Measurements from ENCODE around the gene ACE. TPM values are rescaled to one million over a fixed set of nuclear protein-coding genes. Genes with fewer than 3 reads are reported as not detected.
A peak's percentile ranks its signal among the peaks of the same experiment; 100 is the strongest.

ACE gene
- 0.22 TPM in 1 of 2 replicates, not detected in the other for total RNA-seq (ENCODE audit: low replicate concordance)

DNA sequence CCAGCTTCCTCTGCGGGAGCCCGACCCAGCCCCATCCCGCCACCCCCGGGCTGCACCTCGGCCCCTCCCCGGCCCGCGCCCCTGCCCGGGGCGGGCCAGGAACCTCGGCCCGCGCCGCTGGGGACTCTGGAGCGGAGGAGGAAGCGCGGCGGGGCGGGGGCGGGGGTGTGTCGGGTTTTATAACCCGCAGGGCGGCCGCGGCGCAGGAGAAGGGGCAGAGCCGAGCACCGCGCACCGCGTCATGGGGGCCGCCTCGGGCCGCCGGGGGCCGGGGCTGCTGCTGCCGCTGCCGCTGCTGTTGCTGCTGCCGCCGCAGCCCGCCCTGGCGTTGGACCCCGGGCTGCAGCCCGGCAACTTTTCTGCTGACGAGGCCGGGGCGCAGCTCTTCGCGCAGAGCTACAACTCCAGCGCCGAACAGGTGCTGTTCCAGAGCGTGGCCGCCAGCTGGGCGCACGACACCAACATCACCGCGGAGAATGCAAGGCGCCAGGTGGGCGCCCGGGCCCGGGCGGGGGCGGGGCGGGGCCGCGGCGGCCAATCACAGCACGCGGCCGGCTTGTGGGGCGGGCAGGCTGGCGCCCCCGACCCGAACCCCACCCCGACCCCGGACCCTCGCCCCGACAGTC, at the start of gene ACE:
Gene ACE, plus strand, starts transcription at position 208 of the 626 bp plus-strand sequence. Its CDS starts 34 bp downstream, at position 242.
- Histone ChIP-seq H2AFZ (replicated peaks) (peak within 1 kb of the TSS; percentile 87), H3K9ac (no peak within 1 kb of the TSS), H3K79me2 (ENCODE audit: low read depth) (no peaks in the 10 kb centered on the region), H3K4me1 (peaks cover 7% of the 10 kb centered on the region), H4K20me1 (ENCODE audit: low read depth) (peaks cover 12% of the 10 kb centered on the region), H3F3A (ENCODE audit: low read depth) (peaks cover 7% of the 10 kb centered on the region), H3K4me2 (peak within 1 kb of the TSS; percentile 99), H3K4me3 (peak within 1 kb of the TSS; percentile 71), H3K36me3 (no peaks in the 10 kb centered on the region), H3K9me3 (ENCODE audit: low read depth) (no peaks in the 10 kb centered on the region), H3K27me3 (peaks cover 63% of the 10 kb centered on the region), H3K27ac (no peak within 1 kb of the TSS)
- Mint-ChIP-seq H3K4me3 (peak within 1 kb of the TSS; percentile 86), H3K27ac (no peak within 1 kb of the TSS), H3K36me3 (no peaks in the 10 kb centered on the region), H3K4me1 (peaks cover 13% of the 10 kb centered on the region), H3K9me3 (no peaks in the 10 kb centered on the region), H3K27me3 (ENCODE audit: insufficient read depth, low read depth) (peaks cover 41% of the 10 kb centered on the region)
- TF ChIP-seq EZH2phosphoT487 (IDR thresholded peaks at IDR 0.05) (peak; percentile 60), EZH2 (IDR thresholded peaks at IDR 0.05) (peak; percentile 88)
- TF ChIP-seq, protein P1, sequence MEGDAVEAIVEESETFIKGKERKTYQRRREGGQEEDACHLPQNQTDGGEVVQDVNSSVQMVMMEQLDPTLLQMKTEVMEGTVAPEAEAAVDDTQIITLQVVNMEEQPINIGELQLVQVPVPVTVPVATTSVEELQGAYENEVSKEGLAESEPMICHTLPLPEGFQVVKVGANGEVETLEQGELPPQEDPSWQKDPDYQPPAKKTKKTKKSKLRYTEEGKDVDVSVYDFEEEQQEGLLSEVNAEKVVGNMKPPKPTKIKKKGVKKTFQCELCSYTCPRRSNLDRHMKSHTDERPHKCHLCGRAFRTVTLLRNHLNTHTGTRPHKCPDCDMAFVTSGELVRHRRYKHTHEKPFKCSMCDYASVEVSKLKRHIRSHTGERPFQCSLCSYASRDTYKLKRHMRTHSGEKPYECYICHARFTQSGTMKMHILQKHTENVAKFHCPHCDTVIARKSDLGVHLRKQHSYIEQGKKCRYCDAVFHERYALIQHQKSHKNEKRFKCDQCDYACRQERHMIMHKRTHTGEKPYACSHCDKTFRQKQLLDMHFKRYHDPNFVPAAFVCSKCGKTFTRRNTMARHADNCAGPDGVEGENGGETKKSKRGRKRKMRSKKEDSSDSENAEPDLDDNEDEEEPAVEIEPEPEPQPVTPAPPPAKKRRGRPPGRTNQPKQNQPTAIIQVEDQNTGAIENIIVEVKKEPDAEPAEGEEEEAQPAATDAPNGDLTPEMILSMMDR (IDR thresholded peaks at IDR 0.05), result no peak
- peak; percentile 76 for DNase-seq (ENCODE audit: low spot score)

DNA sequence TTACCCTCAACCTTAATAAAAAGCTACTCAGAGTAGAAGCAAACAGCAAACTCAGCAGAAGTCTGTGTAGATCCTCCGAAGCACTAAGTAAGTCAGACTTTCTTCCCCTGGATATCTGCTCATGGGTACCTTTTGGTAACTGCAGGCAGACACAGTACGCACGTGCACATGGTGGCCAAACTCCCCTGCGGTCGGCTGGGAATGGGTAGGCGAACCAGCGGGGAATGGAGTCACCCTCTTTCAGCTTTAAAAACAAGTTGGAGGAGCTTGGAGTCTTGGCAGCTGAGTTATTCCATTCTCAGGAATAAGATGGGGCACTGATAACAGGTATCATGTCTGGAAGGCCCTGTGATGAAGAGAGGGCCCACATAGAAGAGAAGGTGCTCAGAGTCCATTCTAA, 47.1 kb upstream of the ACE start:
- peaks cover 16% of the 10 kb centered on the region for H3K4me1 Mint-ChIP-seq
- H3K4me2 ChIP-seq, result no peak overlapping the region

DNA sequence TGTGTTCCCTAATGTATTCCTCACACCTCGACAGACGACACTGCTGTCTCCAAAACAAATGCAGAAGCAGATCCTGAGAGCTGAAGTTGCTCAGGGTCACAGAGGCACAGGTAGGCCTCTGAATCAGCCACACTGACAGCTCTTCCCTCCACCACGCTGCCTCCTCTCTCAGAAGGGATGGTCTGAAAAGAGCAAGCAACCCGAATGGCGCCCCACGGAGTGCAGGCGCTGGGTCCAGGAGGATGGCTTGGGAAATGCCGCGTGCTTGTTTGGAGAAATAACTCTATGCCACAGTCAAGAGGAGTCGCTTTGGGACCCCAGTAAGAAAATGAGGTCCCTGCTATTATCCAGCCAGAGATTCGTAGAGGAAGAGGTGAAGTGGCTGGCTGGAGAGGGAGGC, 46.6 kb upstream of the ACE start:
- peaks cover 16% of the 10 kb centered on the region for H3K4me1 Mint-ChIP-seq
- Histone ChIP-seq H3K9me3 (ENCODE audit: low read depth) (no peaks in the 10 kb centered on the region), H3K36me3 (no peaks in the 10 kb centered on the region), H3K9ac (no peak overlapping the region), H3K27ac (no peak overlapping the region), H3F3A (ENCODE audit: low read depth) (no peaks in the 10 kb centered on the region), H3K4me3 (no peak overlapping the region), H3K4me2 (no peak overlapping the region), H3K27me3 (no peaks in the 10 kb centered on the region), H3K79me2 (ENCODE audit: low read depth) (no peaks in the 10 kb centered on the region), H2AFZ (replicated peaks) (no peak overlapping the region), H3K4me1 (no peaks in the 10 kb centered on the region), H4K20me1 (ENCODE audit: low read depth) (no peaks in the 10 kb centered on the region)
- no peak overlapping the region for H3K4me3 Mint-ChIP-seq
- H3K36me3 Mint-ChIP-seq, result peaks cover 6% of the 10 kb centered on the region
- H3K27ac Mint-ChIP-seq, result no peak overlapping the region
- no peaks in the 10 kb centered on the region for H3K9me3 Mint-ChIP-seq
- no peaks in the 10 kb centered on the region for H3K27me3 Mint-ChIP-seq (ENCODE audit: insufficient read depth, low read depth)
- DNase-seq (ENCODE audit: low spot score), result no peak
- TF ChIP-seq EZH2 (IDR thresholded peaks at IDR 0.05) (no peak), EZH2phosphoT487 (IDR thresholded peaks at IDR 0.05) (no peak)
- TF ChIP-seq, protein P1 (IDR thresholded peaks at IDR 0.05), result no peak

More for the DNA sequence above, 47.1 kb upstream of the ACE start:
- no peak overlapping the region for H3K27ac Mint-ChIP-seq
- Histone ChIP-seq H3K36me3 (no peaks in the 10 kb centered on the region), H3K27me3 (no peaks in the 10 kb centered on the region), H3K9ac (no peak overlapping the region), H4K20me1 (ENCODE audit: low read depth) (no peaks in the 10 kb centered on the region), H3K27ac (no peak overlapping the region), H3K4me1 (no peaks in the 10 kb centered on the region), H3K9me3 (ENCODE audit: low read depth) (no peaks in the 10 kb centered on the region), H2AFZ (replicated peaks) (no peak overlapping the region), H3K4me3 (no peak overlapping the region), H3K79me2 (ENCODE audit: low read depth) (no peaks in the 10 kb centered on the region), H3F3A (ENCODE audit: low read depth) (no peaks in the 10 kb centered on the region)
- H3K27me3 Mint-ChIP-seq (ENCODE audit: insufficient read depth, low read depth), result no peaks in the 10 kb centered on the region
- DNase-seq (ENCODE audit: low spot score), result no peak
- peaks cover 4% of the 10 kb centered on the region for H3K36me3 Mint-ChIP-seq
- TF ChIP-seq EZH2 (IDR thresholded peaks at IDR 0.05), result no peak
- H3K9me3 Mint-ChIP-seq, result no peaks in the 10 kb centered on the region
- no peak overlapping the region for H3K4me3 Mint-ChIP-seq

GRCh38 chr17:63431618-63431938, 45.3 kb upstream of the ACE start:
- no peak overlapping the region for H3K27ac Mint-ChIP-seq
- H3K79me2 ChIP-seq (ENCODE audit: low read depth), result no peaks in the 10 kb centered on the region

More at GRCh38 chr17:63431618-63431938, 45.3 kb upstream of the ACE start:
- H2AFZ ChIP-seq (replicated peaks), result no peak overlapping the region
- Mint-ChIP-seq H3K4me1 (peaks cover 9% of the 10 kb centered on the region), H3K9me3 (no peaks in the 10 kb centered on the region), H3K4me3 (no peak overlapping the region), H3K36me3 (peaks cover 6% of the 10 kb centered on the region), H3K27me3 (ENCODE audit: insufficient read depth, low read depth) (no peaks in the 10 kb centered on the region)
- DNase-seq (ENCODE audit: low spot score), result no peak
- H4K20me1 ChIP-seq (ENCODE audit: low read depth), result no peaks in the 10 kb centered on the region
- no peaks in the 10 kb centered on the region for H3K36me3 ChIP-seq
- H3K27me3 ChIP-seq, result no peaks in the 10 kb centered on the region
- H3K4me2 ChIP-seq, result no peak overlapping the region
- no peak overlapping the region for H3K4me3 ChIP-seq
- H3K4me1 ChIP-seq, result no peaks in the 10 kb centered on the region
- no peak for TF ChIP-seq EZH2phosphoT487 (IDR thresholded peaks at IDR 0.05)
- TF ChIP-seq EZH2 (IDR thresholded peaks at IDR 0.05), result no peak
- TF ChIP-seq, protein P1 (IDR thresholded peaks at IDR 0.05), result no peak
- H3K9me3 ChIP-seq (ENCODE audit: low read depth), result no peaks in the 10 kb centered on the region
- H3K27ac ChIP-seq, result no peak overlapping the region
- no peaks in the 10 kb centered on the region for H3F3A ChIP-seq (ENCODE audit: low read depth)
- H3K9ac ChIP-seq, result no peak overlapping the region

All from neural progenitor cell (in vitro differentiated cells).